Measurements from ENCODE around the gene ATP8A1.

The ATP8A1 gene

DNA sequence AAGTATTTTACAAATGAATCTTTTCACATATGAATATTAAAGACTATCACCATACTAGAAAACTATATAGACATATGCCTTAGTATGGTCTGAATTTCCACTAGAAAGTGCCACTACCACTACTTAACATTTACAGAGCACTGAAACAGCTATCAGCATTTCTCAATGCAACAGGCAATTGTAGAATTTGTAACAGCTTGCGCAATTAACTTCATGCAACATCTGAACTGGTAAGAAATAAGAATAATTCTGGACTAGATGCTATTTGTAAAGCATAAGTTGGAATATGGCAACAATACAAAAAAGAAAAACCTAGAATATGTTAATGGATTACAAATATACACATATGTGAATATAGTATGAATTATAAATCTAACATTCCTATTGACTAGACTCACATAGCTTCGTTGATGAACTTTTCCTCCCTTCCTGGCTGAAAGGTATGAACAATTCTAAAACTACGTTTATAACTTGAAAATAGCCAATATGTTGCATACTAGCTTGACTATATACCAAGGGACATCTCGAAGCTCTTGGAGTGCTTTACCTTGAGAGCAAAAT is 82.0 kb downstream of the ATP8A1 start:
- no peak for DNase-seq (ENCODE audit: low read depth in 2 of 2, low spot score in 1 of 2)

- DNase-seq (ENCODE audit: low read depth in 2 of 2, low spot score in 1 of 2) = no peak
Measured at GRCh38 chr4:42573249-42573648, 83.7 kb downstream of the ATP8A1 start.

DNA sequence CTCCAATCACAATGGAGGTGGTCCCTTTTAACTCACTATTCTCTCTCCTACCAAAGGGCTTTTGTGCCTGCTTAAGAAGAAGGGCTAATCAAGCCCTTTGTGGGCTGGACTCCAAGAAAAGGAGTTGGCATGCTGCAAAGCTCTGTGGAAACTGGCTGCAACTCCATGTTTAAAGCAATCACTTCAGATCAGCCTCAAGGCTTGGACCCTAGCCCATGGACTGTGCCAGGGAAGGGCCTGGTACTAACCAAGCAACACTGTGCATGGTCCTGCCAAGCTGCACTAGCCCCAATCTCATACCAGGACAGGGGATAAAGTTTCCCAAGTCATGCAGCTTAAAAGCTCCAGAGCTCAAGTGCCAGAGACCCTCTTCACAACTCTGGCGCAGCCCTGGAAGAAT is 86.7 kb downstream of the ATP8A1 start:
- DNase-seq (ENCODE audit: low read depth in 2 of 2, low spot score in 1 of 2) = no peak

DNA sequence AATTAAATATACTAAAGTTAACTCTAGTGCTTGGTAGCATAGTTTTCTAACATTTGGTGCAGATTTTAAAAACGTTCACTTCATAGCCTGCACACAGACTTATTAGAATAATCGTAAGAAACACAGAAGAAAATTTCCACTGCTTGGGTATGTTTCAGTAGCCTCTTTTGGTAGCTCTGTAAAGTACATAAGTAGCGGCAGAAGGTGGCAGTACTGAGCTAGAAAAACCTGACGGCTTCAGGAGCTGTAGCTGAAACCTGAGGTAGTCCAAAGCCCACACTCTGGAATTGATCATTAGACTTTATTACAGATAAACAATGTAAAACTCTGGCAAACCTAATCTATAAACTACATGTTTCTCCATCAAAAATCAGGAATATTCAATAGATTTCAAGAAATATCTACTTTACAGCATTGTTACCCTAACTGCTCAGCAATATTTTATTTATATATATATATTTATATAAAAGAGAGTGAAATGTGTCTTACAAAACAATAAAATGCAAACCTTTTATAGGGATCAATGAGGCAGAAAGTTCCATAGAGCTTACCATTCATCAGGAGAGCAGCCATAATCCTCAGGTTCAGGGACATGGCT is 88.2 kb downstream of the ATP8A1 start:
- peak; percentile 7 to 34 for DNase-seq (ENCODE audit: low read depth in 2 of 2, low spot score in 1 of 2)

GRCh38 chr4:42566835-42567234 is 90.1 kb downstream of the ATP8A1 start:
- DNase-seq (ENCODE audit: low read depth in 2 of 2, low spot score in 1 of 2) = no peak

DNA sequence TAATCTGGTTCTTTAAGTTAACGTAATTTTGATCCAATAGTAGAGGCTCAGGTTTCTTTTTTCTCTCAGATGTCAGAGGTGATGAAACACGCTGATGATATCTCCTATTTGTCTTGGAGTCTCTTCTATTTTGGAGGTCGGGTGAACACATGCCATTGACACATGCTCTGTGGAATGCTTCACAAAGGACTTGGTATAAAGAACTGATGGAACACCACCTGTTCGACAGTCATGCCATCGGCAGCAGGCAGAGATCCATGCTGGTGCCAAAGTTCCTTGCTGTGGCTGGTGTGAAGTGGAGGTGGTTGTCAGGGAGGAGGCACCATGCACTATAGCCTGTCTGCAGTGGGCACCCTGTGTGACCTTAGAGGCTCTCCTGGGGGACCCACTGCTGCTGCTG is 94.9 kb downstream of the ATP8A1 start:
- no peak for DNase-seq (ENCODE audit: low read depth in 2 of 2, low spot score in 1 of 2)

DNA sequence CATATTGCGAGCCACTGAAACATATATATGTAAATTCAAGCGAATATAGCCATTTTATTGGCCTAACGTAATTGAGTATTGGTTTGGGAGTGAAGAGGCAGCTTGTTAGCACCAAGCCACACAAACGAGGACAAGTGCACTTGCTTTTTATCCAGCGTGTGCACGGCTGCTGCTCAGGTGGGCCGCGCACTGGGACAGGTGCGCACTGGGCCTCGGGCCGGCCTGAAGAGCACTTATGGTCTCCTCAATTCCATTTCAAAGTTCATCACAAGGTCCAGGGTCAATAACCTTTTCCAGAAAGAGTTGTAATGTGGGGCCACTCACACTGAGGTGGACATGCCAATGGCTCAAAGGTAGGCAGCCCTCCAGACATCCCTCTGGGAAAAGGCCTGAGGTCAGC is 95.9 kb downstream of the ATP8A1 start:
- no peak for DNase-seq (ENCODE audit: low read depth in 2 of 2, low spot score in 1 of 2)

DNA sequence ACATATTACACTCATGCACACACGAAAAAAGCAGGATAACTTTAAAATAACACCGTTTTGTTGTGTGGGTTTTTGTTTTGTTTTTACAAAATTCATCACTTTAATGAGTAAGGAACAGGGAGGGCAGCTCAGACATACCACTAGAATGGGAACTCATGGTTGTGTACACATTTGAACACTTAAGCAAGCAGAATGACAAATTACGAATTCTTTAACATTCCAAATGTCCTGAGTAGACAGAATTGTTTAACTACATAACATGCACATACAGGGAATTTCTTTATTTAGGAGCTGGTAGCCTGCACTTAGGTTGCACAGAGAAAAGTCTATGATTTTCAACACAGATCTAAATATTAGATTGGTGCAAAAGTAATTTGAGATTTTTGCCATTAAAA is 96.4 kb downstream of the ATP8A1 start:
- DNase-seq (ENCODE audit: low read depth in 2 of 2, low spot score in 1 of 2) = no peak

DNA sequence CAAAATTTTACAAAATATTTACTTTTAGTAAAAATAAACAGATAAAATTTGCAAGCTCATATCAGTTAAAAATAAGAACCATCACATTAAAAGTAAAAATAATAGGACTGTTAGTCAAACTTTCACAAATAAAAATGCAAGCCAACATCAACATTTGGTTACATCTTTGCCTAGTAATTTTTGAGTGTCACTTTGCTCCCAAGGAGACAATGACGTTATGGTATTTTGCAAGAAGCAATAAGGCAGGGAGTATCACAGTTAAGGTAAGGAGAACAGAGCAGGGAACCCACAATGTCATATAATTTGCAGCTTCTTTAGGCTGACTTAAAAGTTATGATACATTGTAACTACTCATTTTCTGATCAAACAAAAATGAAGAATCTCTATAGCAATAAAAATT is 98.7 kb downstream of the ATP8A1 start:
- DNase-seq (ENCODE audit: low read depth in 2 of 2, low spot score in 1 of 2) = no peak

DNA sequence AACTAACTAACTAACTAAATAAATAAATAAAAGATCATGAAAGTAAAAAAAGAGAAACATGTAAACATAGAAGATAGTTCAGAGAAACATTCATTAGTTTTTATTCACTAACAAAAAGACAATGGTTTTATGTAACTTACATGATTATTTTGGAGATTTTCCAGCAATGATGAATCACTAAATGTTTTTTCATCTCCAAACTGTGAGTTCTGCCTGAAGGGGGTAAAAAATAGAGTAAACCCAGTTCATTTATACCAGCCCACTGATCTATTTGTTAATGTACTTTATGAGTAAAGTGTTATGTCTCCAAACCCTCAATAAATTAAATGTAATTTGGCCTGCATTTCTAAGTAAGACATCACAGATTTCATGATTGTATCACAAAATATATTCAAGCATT is 101.1 kb downstream of the ATP8A1 start:
- DNase-seq (ENCODE audit: low read depth in 2 of 2, low spot score in 1 of 2) = no peak

- no peak for DNase-seq (ENCODE audit: low read depth in 2 of 2, low spot score in 1 of 2)
Measured at GRCh38 chr4:42554072-42554471, 102.8 kb downstream of the ATP8A1 start.

GRCh38 chr4:42549896-42550295 is 107.0 kb downstream of the ATP8A1 start:
- DNase-seq (ENCODE audit: low read depth in 2 of 2, low spot score in 1 of 2) = no peak

GRCh38 chr4:42547805-42548204 is 109.1 kb downstream of the ATP8A1 start:
- no peak for DNase-seq (ENCODE audit: low read depth in 2 of 2, low spot score in 1 of 2)

DNA sequence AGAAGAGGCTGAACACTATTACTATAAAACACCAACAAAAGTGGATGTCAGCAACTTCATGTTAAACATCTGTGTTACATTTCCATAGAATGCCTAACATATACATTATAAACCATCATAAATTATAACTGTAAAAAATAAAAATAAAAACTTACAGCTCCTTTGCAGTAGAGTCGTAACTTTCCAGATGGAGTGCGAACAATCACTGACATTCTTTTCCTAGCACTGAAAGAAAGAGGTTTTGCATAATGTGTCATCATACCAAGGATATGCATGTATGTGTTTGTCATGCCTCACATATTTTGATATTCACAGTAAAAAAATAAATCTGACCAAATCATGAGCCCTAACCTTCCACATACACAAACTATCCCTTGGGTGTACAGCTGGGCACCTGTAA is 113.1 kb downstream of the ATP8A1 start:
- DNase-seq (ENCODE audit: low read depth in 2 of 2, low spot score in 1 of 2) = no peak

DNA sequence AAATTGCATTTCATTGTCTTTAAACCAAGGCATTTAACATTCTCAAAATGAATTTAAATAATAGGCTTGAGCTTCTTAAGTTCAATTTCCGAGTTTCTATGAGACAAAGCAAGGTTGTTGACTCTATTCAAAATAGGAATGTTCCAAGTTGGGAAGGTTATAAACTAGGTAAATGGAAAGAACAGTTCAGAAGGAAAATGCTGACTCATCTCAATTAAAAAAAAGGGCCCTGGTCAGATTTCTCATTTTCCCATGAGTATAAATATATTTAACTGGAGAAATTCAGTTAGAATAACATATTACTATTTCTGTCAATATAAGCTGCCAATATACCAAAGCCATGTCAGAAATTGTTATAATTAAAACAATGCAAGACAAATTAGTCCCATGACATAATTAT is 113.8 kb downstream of the ATP8A1 start:
- no peak for DNase-seq (ENCODE audit: low read depth in 2 of 2, low spot score in 1 of 2)

- DNase-seq (ENCODE audit: low read depth in 2 of 2, low spot score in 1 of 2) = no peak
Measured at GRCh38 chr4:42541647-42542046, 115.3 kb downstream of the ATP8A1 start.

GRCh38 chr4:42533042-42533441 is 123.9 kb downstream of the ATP8A1 start:
- no peak for DNase-seq (ENCODE audit: low read depth in 2 of 2, low spot score in 1 of 2)

- no peak for DNase-seq (ENCODE audit: low read depth in 2 of 2, low spot score in 1 of 2)
Measured at GRCh38 chr4:42531341-42532030, 125.4 kb downstream of the ATP8A1 start.

DNA sequence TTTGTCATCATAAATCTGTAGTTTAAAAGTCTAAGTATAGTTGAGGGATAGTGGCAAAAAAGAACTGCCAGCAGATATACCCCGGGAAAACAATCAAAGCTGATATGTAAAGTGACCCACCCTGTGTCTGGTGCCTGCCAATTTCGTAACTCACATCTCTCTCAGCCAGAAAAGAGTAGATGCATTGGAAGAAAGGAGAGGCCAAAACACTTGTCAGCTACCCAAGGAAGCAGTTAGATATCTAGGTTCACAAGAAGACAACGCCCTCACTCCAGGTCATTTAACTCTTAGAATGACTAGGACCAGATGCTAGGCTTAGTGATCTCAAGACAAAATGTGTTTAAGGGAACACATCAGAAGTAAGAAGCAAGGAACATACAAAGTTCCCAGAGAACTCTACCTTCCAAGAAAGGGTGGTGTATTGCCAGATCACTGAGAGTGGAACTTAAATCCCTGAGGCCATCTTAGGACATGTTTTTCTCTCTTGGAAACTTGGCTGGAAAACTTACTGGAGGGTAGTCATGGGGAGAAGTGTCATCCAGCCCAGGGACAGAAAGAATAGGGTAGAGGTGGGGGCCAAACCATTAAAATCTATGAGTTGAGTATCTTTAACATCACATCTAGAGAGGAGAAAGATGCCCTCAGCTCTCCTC is 133.7 kb downstream of the ATP8A1 start:
- DNase-seq (ENCODE audit: low read depth in 2 of 2, low spot score in 1 of 2) = no peak

- DNase-seq (ENCODE audit: low read depth in 2 of 2, low spot score in 1 of 2) = peak in 1 of 2 donors; percentile 3
Measured at GRCh38 chr4:42519803-42520417, 137.0 kb downstream of the ATP8A1 start.

GRCh38 chr4:42515156-42515884 is 141.6 kb downstream of the ATP8A1 start:
- DNase-seq (ENCODE audit: low read depth in 2 of 2, low spot score in 1 of 2) = no peak
